Liver (tissue), 9 donors: Measurements from ENCODE around the gene SBF2. TPM values are rescaled to one million over a fixed set of nuclear protein-coding genes. Genes with fewer than 3 reads are reported as not detected.

Source experiments
- DNase-seq: peaks from one replicate; pipeline ENCODE4 v3.0.0-alpha.2; 2017; ENCODE audit warnings: low spot score
- H3K27ac ChIP-seq, 2 donors: one replicate each; pipeline ENCODE4 v1.7.0; 2013; ENCODE audit warnings: inconsistent platforms in 2 of 2, low read length in 2 of 2, control low read depth in 1 of 2, low read depth in 1 of 2, mild to moderate bottlenecking in 1 of 2
- H3K27me3 ChIP-seq, 4 donors: one replicate each; pipeline versions ENCODE4 v1.6.1 to v1.7.0; 2013; ENCODE audit warnings: low read length in 3 of 4, inconsistent platforms in 1 of 4, mild to moderate bottlenecking in 1 of 4, moderate library complexity in 1 of 4; ENCODE audit not compliant: control insufficient read depth in 4 of 4, insufficient read depth in 4 of 4
- H3K36me3 ChIP-seq, 4 donors: one replicate each; pipeline versions ENCODE4 v1.6.1 to v1.7.0; 2013; ENCODE audit warnings: low read length in 3 of 4, mild to moderate bottlenecking in 3 of 4, low read depth in 1 of 4, moderate library complexity in 1 of 4; ENCODE audit not compliant: control insufficient read depth in 4 of 4, insufficient read depth in 3 of 4
- H3K4me1 ChIP-seq, 4 donors: one replicate each; pipeline versions ENCODE4 v1.6.1 to v1.7.0; 2013; ENCODE audit warnings: low read length in 3 of 4, mild to moderate bottlenecking in 3 of 4, moderate library complexity in 1 of 4; ENCODE audit not compliant: control insufficient read depth in 4 of 4, insufficient read depth in 4 of 4
- H3K4me3 ChIP-seq, 3 donors: one replicate each; pipeline versions ENCODE4 v1.6.1 to v1.7.0; 2013; ENCODE audit warnings: low read length in 3 of 3, control low read depth in 1 of 3, low read depth in 1 of 3, mild to moderate bottlenecking in 1 of 3
- H3K9ac ChIP-seq, 2 donors: one replicate each; pipeline ENCODE4 v1.7.0; 2013; ENCODE audit warnings: low read length in 2 of 2, mild to moderate bottlenecking in 2 of 2, moderate library complexity in 2 of 2, control low read depth in 1 of 2, low read depth in 1 of 2
- H3K9me3 ChIP-seq, 4 donors: one replicate each; pipeline versions ENCODE4 v1.6.1 to v1.7.0; 2013; ENCODE audit warnings: low read length in 3 of 4; ENCODE audit not compliant: control insufficient read depth in 4 of 4
- EGR1 ChIP-seq, 2 donors: IDR thresholded peaks; 2 replicates each; pipeline ENCODE4 v1.6.1; 2016 to 2018; ENCODE audit warnings: antibody characterized with exemption in 2 of 2, low read depth in 2 of 2
- FOXA1 ChIP-seq: IDR thresholded peaks from 2 replicates; pipeline ENCODE4 v1.6.1; 2016; ENCODE audit warnings: antibody characterized with exemption
- GABPA ChIP-seq, 2 donors: IDR thresholded peaks in 1 of 2; conservative IDR thresholded peaks in 1 of 2; 2 replicates each; pipeline ENCODE4 v1.6.1; 2016; ENCODE audit warnings: antibody characterized with exemption in 2 of 2, mild to moderate bottlenecking in 1 of 2, moderate library complexity in 1 of 2
- HNF4A ChIP-seq, 2 donors: conservative IDR thresholded peaks; 2 replicates each; pipeline ENCODE4 v1.6.1; 2016; ENCODE audit warnings: antibody characterized with exemption in 2 of 2, mild to moderate bottlenecking in 2 of 2
- HNF4G ChIP-seq: IDR thresholded peaks from 2 replicates; pipeline ENCODE4 v1.6.1; 2016; ENCODE audit warnings: antibody characterized with exemption
- JUND ChIP-seq, 2 donors: IDR thresholded peaks; 2 replicates each; pipeline ENCODE4 v1.6.1; 2016; ENCODE audit warnings: antibody characterized with exemption in 2 of 2
- NR2F2 ChIP-seq: IDR thresholded peaks from 2 replicates; pipeline ENCODE4 v1.6.1; 2016; ENCODE audit warnings: antibody characterized with exemption
- RAD21 ChIP-seq, 2 donors: IDR thresholded peaks; 2 replicates each; pipeline ENCODE4 v1.6.1; 2016; ENCODE audit warnings: antibody characterized with exemption in 2 of 2, mild to moderate bottlenecking in 2 of 2
- TAF1 ChIP-seq: conservative IDR thresholded peaks from 2 replicates; pipeline ENCODE4 v1.6.1; 2016; ENCODE audit warnings: antibody characterized with exemption, mild to moderate bottlenecking
- YY1 ChIP-seq: IDR thresholded peaks from 2 replicates; pipeline ENCODE4 v1.6.1; 2016; ENCODE audit warnings: antibody characterized with exemption, mild to moderate bottlenecking
- ZBTB33 ChIP-seq: IDR thresholded peaks from 2 replicates; pipeline ENCODE4 v1.6.1; 2016; ENCODE audit warnings: antibody characterized with exemption
- WGBS: extraction: QIAGEN DNeasy Blood & Tissue Kit; methylation state at CpG from one replicate; pipeline ENCODE4 v1.1.7; 2013; 5-methylcytosine and 5-hydroxymethylcytosine counted together
- polyA plus RNA-seq, 2 donors: library from polyadenylated mRNA; stranded (reverse) in 1 of 2; unstranded in 1 of 2; fragments of 200-250 nt in 1 of 2; fragments of >200 nt in 1 of 2; fragmentation: Nextera tagmentation in 1 of 2; extraction: Ambion mirVana in 1 of 2; gene quantifications; one replicate each; pipeline versions ENCODE4 v1.2.1 to v1.2.3, GENCODE V29; 2013 to 2015
- total RNA-seq, 2 donors: library from RNA; depleted of rRNA; stranded (reverse); fragments of >200 nt; gene quantifications; one replicate each; pipeline ENCODE4 v1.2.3, GENCODE V29; 2014
- TF ChIP-seq, protein P1 (sequence below): fragments of 150-350 bp; IDR thresholded peaks from 2 replicates; pipeline ENCODE4 v1.5.1; 2017; ENCODE audit warnings: improper control_type of control experiment, low read depth, low read length; ENCODE audit not compliant: missing input control
- TF ChIP-seq, protein P2 (sequence below): IDR thresholded peaks from 2 replicates; pipeline ENCODE4 v1.6.1; 2016; ENCODE audit warnings: antibody characterized with exemption, mild to moderate bottlenecking
- TF ChIP-seq, protein P3 (sequence below): IDR thresholded peaks from 2 replicates; pipeline ENCODE4 v1.6.1; 2016; ENCODE audit warnings: antibody characterized with exemption
- donor health status: healthy.
- donor health status: healthy.
- donor health status: healthy.
- donor health status: healthy.
- donor health status: healthy.

Gene SBF2
- total and polyA plus RNA-seq, 4 donors: 7.5 to 31.3 (median 14.7) TPM

- no peak for TF ChIP-seq GABPA (IDR thresholded peaks at IDR 0.05 in 1 of 2, conservative IDR thresholded peaks at IDR 0.05 in 1 of 2)
- TF ChIP-seq EGR1 (IDR thresholded peaks at IDR 0.05; ENCODE audit: low read depth in 2 of 2): no peak
- TF ChIP-seq HNF4G: no peak
- TF ChIP-seq, protein P1, sequence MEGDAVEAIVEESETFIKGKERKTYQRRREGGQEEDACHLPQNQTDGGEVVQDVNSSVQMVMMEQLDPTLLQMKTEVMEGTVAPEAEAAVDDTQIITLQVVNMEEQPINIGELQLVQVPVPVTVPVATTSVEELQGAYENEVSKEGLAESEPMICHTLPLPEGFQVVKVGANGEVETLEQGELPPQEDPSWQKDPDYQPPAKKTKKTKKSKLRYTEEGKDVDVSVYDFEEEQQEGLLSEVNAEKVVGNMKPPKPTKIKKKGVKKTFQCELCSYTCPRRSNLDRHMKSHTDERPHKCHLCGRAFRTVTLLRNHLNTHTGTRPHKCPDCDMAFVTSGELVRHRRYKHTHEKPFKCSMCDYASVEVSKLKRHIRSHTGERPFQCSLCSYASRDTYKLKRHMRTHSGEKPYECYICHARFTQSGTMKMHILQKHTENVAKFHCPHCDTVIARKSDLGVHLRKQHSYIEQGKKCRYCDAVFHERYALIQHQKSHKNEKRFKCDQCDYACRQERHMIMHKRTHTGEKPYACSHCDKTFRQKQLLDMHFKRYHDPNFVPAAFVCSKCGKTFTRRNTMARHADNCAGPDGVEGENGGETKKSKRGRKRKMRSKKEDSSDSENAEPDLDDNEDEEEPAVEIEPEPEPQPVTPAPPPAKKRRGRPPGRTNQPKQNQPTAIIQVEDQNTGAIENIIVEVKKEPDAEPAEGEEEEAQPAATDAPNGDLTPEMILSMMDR: no peak
- TF ChIP-seq FOXA1: no peak
- no peak for TF ChIP-seq YY1
- TF ChIP-seq, protein P2, sequence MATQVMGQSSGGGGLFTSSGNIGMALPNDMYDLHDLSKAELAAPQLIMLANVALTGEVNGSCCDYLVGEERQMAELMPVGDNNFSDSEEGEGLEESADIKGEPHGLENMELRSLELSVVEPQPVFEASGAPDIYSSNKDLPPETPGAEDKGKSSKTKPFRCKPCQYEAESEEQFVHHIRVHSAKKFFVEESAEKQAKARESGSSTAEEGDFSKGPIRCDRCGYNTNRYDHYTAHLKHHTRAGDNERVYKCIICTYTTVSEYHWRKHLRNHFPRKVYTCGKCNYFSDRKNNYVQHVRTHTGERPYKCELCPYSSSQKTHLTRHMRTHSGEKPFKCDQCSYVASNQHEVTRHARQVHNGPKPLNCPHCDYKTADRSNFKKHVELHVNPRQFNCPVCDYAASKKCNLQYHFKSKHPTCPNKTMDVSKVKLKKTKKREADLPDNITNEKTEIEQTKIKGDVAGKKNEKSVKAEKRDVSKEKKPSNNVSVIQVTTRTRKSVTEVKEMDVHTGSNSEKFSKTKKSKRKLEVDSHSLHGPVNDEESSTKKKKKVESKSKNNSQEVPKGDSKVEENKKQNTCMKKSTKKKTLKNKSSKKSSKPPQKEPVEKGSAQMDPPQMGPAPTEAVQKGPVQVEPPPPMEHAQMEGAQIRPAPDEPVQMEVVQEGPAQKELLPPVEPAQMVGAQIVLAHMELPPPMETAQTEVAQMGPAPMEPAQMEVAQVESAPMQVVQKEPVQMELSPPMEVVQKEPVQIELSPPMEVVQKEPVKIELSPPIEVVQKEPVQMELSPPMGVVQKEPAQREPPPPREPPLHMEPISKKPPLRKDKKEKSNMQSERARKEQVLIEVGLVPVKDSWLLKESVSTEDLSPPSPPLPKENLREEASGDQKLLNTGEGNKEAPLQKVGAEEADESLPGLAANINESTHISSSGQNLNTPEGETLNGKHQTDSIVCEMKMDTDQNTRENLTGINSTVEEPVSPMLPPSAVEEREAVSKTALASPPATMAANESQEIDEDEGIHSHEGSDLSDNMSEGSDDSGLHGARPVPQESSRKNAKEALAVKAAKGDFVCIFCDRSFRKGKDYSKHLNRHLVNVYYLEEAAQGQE: no peak
- TF ChIP-seq TAF1: no peak
- no peak for TF ChIP-seq ZBTB33
- no peak for TF ChIP-seq NR2F2
- TF ChIP-seq HNF4A (conservative IDR thresholded peaks at IDR 0.05): no peak
- TF ChIP-seq, protein P3, sequence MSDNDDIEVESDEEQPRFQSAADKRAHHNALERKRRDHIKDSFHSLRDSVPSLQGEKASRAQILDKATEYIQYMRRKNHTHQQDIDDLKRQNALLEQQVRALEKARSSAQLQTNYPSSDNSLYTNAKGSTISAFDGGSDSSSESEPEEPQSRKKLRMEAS: no peak
- no peaks in the 10 kb centered on the region for H3K4me1 ChIP-seq
- 92% methylated on average over 1 of the region's 1 CpG for WGBS
These were observed 476.8 kb downstream of the SBF2 start for GRCh38 chr11:9817191-9817590.

GRCh38 chr11:9815486-9816136, 478.4 kb downstream of the SBF2 start:
- WGBS: 91% methylated on average over 6 of the region's 6 CpGs
- Histone ChIP-seq H3K36me3 (peaks cover 1 to 11% (median 8%) of the 10 kb centered on the region in 4 donors), H3K27ac (no peak overlapping the region), H3K9me3 (no peaks in the 10 kb centered on the region), H3K27me3 (no peaks in the 10 kb centered on the region), H3K4me1 (no peaks in the 10 kb centered on the region), H3K9ac (no peak overlapping the region), H3K4me3 (no peak overlapping the region)
- DNase-seq: no peak
- TF ChIP-seq RAD21 (IDR thresholded peaks at IDR 0.05): no peak
- no peak for TF ChIP-seq JUND (IDR thresholded peaks at IDR 0.05)
- TF ChIP-seq, protein P2: no peak
- no peak for TF ChIP-seq NR2F2
- no peak for TF ChIP-seq GABPA (IDR thresholded peaks at IDR 0.05 in 1 of 2, conservative IDR thresholded peaks at IDR 0.05 in 1 of 2)

More at GRCh38 chr11:9817191-9817590, 476.8 kb downstream of the SBF2 start:
- peaks cover 1 to 5% (median 2%) of the 10 kb centered on the region in 4 donors for H3K36me3 ChIP-seq
- no peaks in the 10 kb centered on the region for H3K9me3 ChIP-seq
- no peak overlapping the region for H3K9ac ChIP-seq
- no peaks in the 10 kb centered on the region for H3K27me3 ChIP-seq
- H3K4me3 ChIP-seq: no peak overlapping the region
- H3K27ac ChIP-seq: no peak overlapping the region
- no peak for DNase-seq
